Uterus (tissue), 2 donors: Measurements from ENCODE around the gene KATNIP.

Experiments used
- CTCF ChIP-seq, 4 experiments: fragments of 200-600 bp in 2 of 4; fragments of 450-650 bp in 2 of 4; sonication (generic) in 2 of 4; IDR thresholded peaks; one replicate each; pipeline ENCODE4 v1.5.1; 2016 to 2019; ENCODE audit warnings: antibody characterized with exemption in 4 of 4, mild to moderate bottlenecking in 2 of 4, moderate library complexity in 1 of 4
- POLR2A ChIP-seq, 2 donors: fragments of 450-650 bp; IDR thresholded peaks; one replicate each; pipeline ENCODE4 v1.6.1; 2016; ENCODE audit warnings: antibody characterized with exemption in 2 of 2, mild to moderate bottlenecking in 1 of 2, moderate library complexity in 1 of 2

- TF ChIP-seq CTCF (IDR thresholded peaks at IDR 0.05) (no peak), POLR2A (IDR thresholded peaks at IDR 0.05) (no peak)
Observed at GRCh38 chr16:27500801-27501200, 49.1 kb upstream of the KATNIP start.
